DMS53 treated with DMSO at 0.1 percent for 48 hours (cell line): ENCODE data around the gene OR13H1.
"Not testable (repeated sequence)": the region's sequence is repeated elsewhere in the genome, so short reads cannot be mapped to it uniquely, and the experiment has no call there.

Experiments used
- DNase-seq: peaks from one replicate; lab custom pipeline; 2025; ENCODE audit not compliant: unreplicated experiment; lab: John Stamatoyannopoulos, UW

Gene OR13H1

DNA sequence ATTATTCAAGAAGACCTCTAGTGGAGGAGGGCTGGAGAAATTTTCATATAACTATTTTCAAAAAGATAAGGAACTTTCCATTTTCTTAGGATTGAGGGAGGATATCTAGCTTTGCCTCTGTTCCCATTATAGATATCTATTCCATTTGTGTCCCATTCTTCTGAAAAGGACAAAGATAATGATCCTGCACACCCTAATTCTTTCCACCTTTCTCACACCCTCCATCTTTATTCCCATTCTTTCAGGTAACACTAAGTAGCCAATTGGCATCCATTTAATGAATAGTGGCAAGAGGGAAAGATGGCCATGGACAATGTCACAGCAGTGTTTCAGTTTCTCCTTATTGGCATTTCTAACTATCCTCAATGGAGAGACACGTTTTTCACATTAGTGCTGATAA, at the start of gene OR13H1:
Gene OR13H1, plus strand, starts transcription at position 301 of the 400 bp plus-strand sequence. Its CDS starts 0 bp downstream, at position 301.
- DNase-seq = no peak

GRCh38 chrX:131501556-131501955, 42.3 kb upstream of the OR13H1 start:
- not testable (repeated sequence) for DNase-seq

- DNase-seq = no peak
These were observed 30.5 kb upstream of the OR13H1 start for GRCh38 chrX:131513159-131513914.

- DNase-seq = no peak
These were observed 22.1 kb upstream of the OR13H1 start for GRCh38 chrX:131521824-131522223.

GRCh38 chrX:131544218-131544617, 344 bp downstream of the OR13H1 start:
- no peak for DNase-seq

GRCh38 chrX:131549011-131549410, 5.1 kb downstream of the OR13H1 start:
- no peak for DNase-seq

- DNase-seq = not testable (repeated sequence)
These were observed 8.6 kb downstream of the OR13H1 start for GRCh38 chrX:131552453-131552852.

GRCh38 chrX:131558562-131558961, 14.7 kb downstream of the OR13H1 start:
- DNase-seq = no peak

DNA sequence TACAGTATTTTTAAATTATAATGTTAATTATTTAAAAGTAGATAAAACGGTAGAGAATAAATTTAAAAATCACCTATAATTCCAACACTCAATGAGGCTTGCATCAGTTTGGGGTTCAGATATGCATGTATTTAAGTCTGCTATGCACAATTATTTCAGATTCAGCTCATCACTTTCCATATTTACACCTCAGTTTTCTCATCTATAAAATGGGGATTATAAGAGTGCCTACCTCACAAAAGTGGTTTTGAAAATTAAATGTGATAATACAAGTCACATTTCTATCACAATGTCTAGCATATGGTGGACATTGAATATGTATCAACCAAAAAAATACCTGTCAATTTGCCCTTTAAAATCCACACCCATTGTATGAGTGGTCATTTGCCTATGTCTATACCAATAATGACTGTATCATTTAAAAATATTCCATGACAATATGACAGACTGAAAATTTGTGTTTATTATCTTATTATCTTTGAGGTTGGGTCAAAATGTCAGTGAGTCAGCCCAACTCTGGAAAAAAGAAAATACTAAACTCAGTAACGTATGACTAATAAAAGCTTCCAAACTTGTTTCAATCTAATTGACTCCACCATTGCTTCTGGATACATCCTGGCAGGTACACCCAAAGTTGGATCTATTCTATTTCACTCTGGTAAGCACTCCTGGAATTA, 20.8 kb downstream of the OR13H1 start:
- DNase-seq = no peak

- DNase-seq = no peak
These were observed 22.0 kb downstream of the OR13H1 start for GRCh38 chrX:131565909-131566308.

DNA sequence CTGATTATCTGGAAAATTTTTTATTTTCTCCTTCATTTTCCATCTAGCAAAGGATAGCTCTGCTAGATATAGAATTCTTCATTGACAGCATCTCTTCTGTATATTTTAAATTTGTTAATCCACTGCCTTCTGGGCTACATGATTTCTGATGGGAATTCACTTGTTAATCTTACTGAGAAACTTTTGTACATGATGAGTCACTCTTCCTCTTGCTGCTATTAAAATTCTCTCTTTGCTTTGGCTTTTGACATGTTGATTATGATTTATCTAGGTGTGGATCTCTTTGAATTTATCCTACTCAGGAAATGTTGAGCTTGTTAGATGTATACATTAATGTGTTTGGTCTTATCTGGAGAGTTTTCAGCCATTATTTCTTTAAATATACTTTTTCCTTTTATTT, 27.5 kb downstream of the OR13H1 start:
- no peak for DNase-seq

GRCh38 chrX:131572372-131573014, 28.6 kb downstream of the OR13H1 start:
- DNase-seq = no peak

DNA sequence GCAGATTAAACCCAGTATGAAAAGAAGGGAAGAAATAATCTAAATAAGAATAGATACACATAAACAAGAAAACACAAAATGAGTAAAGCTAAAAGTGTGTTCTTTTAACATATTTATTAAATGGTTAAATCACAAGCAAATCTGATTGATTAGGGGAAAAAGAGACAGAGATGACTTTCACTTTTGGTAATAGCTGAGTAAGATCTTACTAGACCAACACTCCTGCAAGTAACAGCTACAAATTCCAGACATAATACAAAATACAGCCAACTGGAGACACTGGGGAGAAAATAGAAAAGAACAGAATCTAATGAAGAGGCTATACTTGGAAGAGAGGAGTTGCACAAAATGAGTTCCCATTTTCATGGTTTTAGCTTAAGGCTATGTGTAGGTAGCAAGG, 33.5 kb downstream of the OR13H1 start:
- no peak for DNase-seq

GRCh38 chrX:131577999-131578734, 34.3 kb downstream of the OR13H1 start:
- no peak for DNase-seq

DNA sequence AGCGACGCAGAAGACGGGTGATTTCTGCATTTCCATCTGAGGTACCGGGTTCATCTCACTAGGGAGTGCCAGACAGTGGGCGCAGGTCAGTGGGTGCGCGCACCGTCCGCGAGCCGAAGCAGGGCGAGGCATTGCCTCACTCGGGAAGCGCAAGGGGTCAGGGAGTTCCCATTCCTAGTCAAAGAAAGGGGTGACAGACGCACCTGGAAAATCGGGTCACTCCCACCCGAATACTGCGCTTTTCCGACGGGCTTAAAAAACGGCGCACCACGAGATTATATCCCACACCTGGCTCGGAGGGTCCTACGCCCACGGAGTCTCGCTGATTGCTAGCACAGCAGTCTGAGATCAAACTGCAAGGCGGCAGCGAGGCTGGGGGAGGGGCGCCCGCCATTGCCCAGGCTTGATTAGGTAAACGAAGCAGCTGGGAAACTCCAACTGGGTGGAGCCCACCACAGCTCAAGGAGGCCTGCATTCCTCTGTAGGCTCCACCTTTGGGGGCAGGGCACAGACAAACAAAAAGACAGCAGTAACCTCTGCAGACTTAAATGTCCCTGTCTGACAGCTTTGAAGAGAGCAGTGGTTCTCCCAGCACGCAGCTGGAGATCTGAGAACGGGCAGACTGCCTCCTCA, 35.0 kb downstream of the OR13H1 start:
- DNase-seq = not testable (repeated sequence)

DNA sequence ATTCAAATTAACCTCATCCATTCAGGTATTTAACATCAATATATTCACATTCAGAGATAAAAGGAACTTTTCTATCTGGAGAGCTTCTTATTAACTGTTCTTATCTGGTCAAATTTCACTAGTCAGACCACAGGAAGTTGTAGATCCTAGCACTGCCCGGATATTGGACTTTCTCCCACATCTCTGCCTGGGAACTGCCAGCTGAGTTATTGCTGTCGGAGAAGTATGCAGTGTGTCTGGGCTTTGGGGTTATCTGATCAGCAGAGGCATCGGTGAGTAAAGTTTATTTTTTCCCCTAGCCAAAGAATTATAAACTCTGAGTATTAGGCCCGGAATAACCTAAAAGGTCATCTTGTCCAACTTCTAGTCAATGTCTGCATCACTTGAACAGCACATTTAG, 45.1 kb downstream of the OR13H1 start:
- no peak for DNase-seq
